GM18502 (cell line): ENCODE measurements around the gene DCAF10.
"Not testable (repeated sequence)": the region's sequence is repeated elsewhere in the genome, so short reads cannot be mapped to it uniquely, and the experiment has no call there.

Experiments used
- ATAC-seq: cut with Tn5 transposase; IDR thresholded peaks from one replicate; pipeline ENCODE4 v1.9.1; 2021; ENCODE audit warnings: mild to moderate bottlenecking; ENCODE audit not compliant: unreplicated experiment, poor library complexity

DCAF10 gene

DNA sequence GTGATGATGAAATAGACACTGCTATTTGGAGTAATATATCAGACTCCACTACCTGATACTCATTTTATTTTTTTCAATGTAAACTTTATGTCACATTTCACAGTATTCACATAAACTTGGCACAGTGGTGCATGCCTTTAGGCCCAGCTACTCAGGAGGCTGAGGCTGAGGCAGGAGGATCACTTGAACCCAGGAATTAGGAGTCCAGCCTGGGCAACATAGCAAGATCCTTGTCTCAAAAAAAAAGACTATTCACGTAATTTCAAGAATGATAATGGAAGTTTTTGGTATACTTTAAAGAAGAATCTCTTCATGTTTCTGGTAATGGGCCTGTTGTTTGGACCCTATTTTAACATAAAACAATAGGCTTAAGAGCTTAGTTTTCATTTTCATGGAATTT lies 56.0 kb downstream of the DCAF10 start:
- no peak for ATAC-seq

DNA sequence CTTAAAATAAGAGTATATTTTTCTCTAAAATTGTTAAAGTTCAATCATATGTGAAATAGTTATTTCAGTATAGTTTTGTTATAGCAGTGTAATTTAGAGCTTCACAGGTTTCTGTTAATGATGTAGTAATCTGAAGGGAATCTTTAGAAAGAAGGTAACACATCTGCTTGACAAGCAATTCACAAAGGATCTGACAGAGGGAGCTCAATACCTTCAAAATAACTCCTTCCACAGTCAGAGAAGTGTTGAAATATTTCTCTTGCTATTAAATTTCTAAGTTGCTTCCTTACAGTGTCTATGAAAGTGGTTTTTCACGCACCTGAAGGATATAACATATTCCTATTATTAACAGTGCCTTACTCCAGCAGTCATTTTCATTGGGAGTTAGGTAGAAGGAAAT lies 58.4 kb downstream of the DCAF10 start:
- no peak for ATAC-seq

DNA sequence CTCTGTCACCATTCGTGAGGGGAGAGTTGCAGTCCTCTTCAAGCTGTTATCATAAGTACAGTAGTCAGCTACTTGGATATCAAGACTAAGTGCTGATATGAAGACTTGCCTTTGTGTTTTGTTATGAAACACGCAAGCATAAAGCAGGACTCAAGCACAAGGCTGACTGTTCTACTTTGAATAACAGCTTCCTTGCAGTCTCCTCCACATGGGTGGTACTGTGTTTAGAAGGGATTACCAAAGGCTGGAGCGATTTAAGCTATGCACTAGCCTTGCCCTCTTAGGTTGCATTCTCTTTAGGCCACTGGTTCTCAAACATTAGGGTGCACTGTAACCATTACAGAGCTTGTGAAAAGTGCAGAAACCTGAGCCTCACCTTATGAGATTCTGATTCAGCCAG lies 61.9 kb downstream of the DCAF10 start:
- ATAC-seq: no peak

DNA sequence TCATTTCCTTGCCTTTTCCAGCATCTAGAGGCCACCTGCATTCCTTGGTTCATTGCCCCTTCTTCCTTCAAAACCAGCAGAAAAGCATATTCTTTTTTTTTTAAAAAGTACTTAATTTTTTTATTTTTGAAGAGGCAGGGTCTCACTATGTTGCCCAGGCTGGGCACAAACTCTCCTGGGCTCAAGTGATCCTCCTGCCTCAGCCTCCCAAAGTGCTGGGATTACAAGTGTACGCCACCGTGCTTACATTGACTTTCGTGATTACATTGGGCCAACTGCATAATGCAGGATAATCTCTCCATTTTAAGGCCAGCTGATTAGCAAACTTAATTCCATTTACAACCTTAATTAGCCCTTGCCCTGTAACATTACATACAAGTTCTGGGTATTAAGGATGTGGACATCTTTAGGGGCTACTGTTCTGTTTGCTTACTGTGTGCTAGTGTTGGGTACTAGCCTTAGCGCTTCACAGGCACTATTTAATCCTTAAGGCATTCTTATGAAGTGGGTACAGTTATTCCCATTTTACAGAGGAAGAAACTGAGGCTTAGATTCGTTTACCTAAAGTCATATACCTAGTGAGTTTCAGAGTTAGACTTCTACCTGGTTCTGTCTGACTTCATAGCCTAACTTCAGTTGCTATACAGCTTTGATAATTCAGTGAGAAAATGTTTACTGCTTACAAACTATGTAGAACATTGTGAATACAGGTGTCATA lies 69.6 kb downstream of the DCAF10 start:
- no peak for ATAC-seq

DNA sequence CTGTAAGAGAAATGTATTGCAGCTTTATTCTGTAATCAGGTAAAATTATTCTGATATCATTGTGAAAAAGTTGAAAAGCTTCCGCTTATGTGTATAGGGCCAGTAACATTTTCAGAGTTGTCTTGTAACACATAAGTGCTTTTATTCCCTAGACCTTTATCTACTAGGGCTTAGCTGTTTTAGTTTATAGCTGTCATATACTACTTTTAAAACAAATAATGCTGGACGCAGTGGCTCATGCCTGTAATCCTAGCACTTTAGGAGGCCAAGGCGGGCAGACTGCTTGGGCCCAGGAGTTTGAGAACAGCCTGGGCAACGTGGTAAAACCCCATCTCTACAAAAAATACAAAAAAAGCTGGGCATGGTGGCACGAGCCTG lies 70.2 kb downstream of the DCAF10 start:
- no peak for ATAC-seq

DNA sequence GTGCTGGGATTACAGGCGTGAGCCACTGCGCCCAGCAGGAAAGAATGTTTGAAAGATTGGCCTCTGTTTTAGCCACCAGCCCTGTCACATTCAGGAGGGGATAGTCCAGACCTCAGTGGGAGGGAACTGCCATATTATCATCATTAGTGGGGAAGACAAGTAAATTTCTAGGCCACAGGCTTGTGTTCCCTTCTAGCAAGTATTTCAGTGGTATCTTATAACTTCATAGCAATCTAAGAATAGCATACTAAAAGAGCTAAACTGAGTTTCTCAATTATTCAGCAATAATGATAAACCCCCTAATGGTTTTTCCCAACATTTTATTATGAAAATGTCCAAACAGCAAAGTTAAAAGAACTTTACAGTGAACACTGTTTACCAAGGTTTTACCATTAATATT lies 73.4 kb downstream of the DCAF10 start:
- ATAC-seq: no peak

DNA sequence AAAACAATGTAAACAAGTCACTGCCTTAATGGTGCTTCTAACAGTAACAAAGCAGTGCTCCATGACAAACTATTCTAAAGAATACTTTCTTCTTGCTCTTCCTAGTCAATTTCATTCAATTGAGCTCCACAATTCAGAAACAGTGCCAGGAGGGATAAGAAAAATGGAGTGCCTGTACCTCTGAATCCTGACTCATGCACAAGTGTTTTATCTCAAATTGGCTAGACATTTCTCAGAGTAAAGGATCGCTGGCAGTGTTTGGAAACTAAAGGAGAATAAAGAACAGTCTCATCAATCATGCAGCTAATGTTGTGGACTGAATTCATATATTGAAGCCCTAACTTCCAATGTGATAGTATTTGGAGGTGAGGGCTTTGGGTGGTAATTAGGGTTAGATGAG lies 75.8 kb downstream of the DCAF10 start:
- no peak for ATAC-seq

DNA sequence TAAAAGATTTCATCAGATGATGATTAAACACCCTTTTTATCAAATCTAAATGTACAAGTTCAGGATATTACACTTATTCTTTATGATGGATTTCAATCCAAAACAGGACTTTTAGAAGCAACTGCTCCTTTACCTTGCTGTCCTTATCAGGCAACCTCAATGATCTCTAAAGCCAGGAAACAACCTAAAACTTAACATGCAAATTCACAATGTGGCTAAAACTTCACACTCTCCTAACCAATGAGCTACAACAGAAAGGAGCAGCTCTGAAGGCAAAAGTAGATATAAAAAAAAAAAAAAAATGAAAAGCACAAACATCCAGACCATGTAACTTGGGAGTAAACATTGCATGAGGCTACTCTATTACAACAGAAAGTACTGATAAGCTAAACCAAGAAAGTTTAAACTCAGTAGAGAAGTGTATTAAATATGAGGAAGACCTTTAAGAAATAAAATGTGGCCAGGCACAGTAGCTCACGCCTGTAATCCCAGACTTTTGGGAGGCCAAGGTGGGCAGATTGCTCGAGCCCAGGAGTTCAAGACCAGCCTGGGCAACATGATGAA lies 80.4 kb downstream of the DCAF10 start:
- ATAC-seq: no peak

DNA sequence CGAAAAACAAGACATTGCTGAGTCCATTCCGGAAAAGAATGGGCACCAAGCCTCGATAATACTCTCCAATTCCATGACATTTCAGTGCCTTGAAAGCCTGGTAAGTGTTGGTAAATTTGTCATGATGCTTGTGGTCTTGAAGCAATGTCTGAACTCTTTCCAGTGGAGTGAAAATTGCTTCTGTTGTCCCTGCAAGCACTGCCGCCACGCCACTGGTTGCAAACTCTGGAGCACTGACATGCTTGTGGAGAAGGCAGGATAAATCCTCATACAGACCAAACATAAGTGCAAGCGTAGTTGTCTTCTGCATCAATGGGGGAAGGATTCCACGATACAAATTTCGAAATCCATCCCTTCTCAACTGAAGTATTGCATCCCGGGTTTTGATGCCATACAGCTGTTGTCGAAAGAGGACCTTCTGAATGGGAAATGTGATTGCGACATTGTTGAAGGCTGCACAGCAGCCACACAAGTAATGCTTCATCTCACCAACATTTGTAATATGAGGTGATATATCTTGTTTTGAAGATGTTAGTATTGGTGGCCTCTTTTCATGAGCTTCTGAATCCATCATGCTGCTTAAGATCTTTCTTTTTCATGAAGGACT lies 87.5 kb downstream of the DCAF10 start:
- ATAC-seq: not testable (repeated sequence)

DNA sequence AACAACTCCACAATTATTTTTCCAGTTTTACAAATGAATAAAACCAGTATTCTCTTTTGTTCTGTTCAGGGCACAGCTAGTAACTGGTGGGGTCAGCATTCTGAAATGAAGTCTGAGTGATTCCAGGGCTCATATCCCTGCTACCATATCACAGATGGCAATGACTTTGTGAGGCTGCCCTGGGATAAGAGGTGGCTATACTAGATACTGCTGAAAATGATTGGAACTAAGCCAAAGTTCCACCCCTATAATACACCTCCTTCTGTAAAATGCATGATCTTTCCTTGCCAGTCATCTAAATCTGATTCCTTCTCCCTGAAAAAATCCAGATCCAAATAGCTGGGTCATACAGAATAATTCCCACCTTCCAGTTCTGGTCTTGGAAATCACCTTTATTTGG lies 88.9 kb downstream of the DCAF10 start:
- ATAC-seq: no peak

DNA sequence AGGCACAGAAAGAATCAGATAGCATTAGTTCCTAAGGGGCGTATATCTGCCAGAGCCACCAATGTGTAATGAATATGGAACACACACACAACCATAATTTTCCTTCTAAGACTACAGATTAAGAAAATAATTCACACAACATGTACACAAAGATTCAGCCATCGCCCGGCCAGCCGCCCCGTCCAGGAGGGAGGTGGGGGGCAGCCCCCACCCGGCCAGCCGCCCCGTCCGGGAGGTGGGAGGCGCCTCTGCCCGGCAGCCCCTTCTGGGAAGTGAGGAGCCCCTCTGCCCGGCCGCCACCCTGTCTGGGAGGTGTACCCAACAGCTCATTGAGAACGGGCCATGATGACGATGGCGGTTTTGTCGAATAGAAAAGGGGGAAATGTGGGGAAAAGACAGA lies 90.4 kb downstream of the DCAF10 start:
- not testable (repeated sequence) for ATAC-seq

DNA sequence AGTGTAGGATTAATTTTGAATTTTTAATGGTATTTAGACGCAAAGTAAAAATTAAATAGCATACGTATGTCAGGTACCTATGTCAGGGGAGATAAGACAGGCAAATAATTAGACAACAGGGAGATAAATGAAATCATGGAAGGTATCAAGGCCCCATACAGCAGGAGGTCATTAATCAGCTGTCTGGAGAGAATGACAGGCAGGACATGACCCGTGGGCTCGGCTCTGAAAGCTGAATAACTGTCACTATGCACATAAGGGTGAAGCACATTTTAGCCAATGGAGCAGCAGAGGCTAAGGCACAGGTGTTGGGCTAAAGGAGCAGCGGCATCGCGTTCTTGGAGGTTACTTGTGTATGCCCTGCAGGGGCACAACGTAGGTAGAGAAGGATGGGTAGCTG lies 91.5 kb downstream of the DCAF10 start:
- no peak for ATAC-seq

DNA sequence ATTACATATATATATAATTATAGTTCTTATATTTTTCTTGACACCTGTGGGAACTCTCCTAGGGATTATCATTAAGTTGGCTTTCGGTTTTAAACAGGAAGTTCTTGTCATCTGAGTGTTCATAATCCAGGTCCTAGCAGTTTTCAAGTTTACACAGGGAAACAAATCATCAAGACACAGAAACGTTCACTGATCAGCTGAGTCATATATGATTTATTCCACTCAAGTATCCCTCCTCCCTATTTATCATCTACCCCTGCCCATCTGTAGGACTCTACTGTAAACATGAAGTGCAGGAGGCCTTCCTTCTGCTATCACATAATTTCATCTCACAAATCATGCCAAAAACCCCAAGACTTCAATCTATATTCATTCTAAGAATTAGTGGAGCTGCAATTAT lies 97.1 kb downstream of the DCAF10 start:
- no peak for ATAC-seq

DNA sequence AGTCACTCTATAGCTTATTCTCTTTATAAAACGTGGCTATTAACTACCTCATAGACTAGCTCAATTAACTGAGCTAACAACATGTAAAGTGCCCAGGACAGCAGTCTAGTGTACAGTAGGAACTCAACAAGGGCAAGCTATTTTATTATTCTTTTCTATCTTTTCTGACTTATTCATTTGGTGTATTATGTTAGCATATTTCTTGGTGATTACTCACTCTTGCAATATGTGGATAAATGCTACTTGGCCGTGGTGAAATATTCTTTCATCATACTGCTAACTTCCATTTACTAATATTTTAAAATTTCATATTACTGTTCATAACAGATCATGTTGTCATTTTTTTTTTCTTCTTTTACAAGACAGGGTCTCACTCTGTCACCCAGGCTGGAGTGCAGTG lies 98.4 kb downstream of the DCAF10 start:
- ATAC-seq: no peak

DNA sequence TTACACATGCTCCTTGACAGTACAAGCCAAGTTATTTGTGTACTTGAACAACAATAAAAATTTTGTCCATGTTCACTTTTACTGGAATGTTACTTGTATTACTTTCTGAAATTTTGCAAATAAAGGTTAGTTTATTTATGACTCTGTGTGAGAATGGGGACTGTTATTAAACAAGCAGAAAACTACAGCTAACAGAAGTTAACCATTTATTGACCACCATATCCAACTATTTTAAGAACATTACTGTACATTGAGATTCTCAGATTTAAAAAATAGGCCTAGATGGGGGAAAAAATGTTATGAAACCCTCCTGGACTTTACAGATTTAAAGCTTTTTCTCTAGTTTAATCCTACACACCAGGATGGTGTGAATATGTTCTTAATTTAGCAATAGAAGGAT lies 101.5 kb downstream of the DCAF10 start:
- no peak for ATAC-seq

DNA sequence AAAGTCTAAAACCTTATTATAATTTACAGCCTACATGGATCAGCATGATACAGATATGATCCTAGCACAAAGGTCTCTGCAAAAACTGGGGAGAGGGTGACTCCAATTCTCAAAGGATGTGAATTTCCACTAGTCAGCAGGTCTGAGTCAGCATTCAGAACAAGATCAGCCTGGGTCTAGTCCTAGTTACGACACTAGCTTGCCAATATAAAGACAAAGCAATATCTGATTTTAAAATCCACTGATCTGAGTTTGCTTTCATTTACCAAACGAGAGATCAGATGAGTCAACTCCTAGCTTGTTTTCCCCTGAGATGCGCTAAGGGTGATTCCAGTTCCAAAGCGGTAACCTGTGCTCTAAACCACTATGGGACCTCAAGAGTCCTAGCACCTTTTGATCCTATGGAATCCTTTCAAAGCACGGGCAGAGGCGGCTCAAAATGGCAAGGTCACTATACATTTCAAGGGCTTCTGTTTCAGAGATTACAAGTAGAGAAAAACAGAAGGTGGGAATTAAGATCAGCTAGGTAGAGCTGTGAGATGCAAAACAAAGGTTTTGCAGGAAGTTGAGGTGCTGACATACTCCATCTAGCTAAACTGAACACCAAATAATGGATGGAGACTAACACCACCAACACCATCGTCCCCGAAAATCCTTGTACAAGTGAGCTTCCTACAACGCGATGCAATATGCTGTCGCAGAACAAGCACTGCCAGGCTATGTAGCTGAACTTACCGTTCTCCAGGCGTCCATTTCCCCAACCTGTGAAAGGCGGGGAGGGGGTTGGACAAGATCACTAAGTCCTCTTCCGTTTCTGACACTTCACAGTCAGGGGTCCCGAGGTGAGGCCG lies 102.4 kb downstream of the DCAF10 start:
- ATAC-seq: peak; percentile 17

DNA sequence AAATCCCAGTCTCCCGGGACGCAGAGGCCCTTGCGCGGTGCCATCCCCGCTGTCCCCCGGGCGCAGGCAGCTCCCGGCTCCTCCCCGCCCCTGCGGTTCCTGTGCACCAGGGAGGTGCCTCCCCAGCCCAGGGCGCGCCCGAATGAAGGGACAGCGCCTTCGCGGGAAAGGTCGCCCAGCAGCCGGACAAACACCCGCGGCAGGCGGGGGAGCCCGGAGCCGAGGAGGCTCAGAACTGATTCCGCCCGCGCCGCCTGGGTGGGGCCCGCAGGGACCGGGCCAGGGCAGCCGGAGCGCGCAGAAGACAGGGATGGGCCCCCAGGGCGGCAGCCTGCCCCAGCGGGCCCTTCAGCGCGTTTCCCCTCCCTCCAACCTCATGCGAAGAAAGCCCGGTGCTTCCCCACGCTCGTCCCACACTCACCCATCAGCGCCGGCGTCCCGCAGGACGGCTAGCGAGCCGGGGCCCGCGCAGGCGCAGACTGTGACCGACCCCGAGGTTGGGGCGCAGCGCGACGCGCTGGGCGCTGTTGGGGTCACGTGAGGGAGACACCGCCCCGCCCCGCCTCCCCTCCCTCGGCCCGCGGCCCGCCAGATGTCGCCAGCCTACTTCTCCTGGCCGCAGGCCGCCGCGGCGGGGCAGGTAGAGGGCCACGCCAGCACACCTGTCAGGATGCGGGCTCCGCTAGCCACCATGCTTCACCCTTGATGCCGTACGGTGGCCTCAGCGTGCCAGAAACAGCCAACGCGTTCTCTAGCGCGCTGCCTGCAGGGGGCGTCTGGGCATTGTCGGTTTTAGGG lies 103.2 kb downstream of the DCAF10 start, which contains the start of gene SLC25A51:
SLC25A51 (minus strand) TSS at position 481 of the 798 bp plus-strand sequence. CDS start 15,577 bp downstream, outside the sequence.
- peak; percentile 88 for ATAC-seq

DNA sequence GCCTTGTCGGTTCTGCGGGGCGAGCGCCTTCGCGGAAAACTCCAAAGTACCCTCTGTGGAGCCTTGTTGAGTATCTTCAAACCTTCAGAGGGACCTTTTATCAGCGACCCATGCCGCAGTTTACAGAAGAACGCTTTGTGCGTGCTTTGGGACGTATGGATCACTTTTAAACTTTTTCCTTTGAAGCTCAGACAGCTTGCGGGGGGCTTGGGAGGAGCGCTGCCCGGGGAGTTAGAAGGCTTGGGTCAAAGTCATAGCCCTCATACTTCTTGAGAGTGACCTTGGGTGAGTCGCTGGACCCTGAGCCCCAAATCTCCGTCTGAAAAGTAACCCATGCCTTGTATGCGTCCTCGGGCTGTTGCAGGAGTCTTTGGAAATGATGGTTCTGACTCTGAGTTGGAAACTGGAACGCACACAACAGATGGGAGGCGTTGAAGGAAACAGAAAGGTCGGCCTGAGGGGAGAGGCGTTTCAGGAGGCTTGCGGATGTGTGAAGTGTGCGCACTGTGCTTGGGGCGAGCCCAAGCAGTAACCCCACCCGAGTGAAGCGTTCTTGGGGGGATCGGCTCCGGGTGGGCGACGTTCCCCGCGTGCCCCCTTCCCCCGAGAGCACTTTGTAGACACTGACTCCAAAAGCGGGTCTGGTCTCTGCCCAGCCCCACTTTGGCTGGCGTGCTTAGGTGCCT lies 104.0 kb downstream of the DCAF10 start:
- no peak for ATAC-seq

DNA sequence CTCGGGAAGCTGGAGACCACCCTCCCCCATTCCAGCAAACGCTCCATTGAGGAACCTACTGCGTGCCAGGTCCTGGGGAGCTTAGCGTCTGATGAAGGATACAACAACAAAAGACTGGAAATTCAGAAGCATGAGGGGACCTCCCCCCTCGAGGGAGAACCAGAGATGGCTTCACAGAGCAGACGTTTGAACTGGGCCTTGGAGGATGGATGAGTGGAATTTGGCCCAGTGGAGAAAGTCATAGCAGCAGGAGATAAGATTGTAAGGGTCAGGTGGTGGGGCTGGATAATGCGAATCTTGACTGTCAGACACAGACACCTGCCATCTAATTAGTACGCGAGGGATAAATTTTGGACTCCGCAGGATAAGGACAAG lies 104.5 kb downstream of the DCAF10 start:
- no peak for ATAC-seq

DNA sequence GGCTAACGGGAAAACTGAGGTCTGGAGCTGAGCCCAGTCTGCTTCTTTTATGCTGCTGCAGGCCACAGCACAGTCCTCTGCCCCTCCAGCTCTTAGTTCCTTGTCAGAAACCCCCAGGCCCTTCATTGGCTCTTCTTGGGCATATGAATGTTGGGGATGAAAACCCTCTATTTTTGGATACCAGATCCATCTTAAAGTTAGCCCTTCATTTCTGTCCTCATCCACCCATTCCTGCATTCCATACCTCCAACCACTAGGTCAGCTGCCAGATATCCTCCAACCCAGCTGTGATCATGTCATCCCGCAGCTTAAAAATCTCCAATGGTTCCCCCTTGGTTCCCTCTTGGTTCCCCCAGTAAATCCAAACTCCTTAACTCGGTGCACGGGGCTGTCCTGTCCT lies 105.2 kb downstream of the DCAF10 start:
- ATAC-seq: no peak
